ENCODE measurements around the gene CDHR3.

Gene CDHR3

DNA sequence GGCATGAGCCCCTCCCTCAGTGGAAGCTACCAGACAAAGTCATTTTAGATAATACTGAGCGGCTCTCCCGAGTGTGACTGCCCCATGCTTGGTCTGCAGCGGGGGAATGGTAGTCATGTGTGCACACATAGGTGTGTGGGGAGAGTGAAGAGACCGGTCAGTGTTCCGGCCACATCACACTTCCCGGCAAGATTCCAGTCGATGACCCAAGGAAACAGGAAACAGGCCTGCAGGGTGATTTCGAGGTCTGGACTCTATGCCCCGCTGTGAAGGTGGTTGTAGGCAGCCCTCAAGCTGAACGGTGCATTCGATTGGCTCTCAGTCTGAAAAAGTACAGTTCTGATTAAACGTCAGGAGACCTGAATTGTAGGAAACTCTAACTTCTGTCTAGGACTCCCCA lies 75.9 kb downstream of the CDHR3 start:
- Histone ChIP-seq H3F3A (ENCODE audit: insufficient read depth) (0 out of 2 replicates have a peak, but pooled peaks cover 5% of the 10 kb centered on the region), H3K79me2 (ENCODE audit: insufficient read depth, low read length) (no peaks in the 10 kb centered on the region), H3K9ac (ENCODE audit: low read length) (no peak overlapping the region), H3K27ac (ENCODE audit: low read depth, low read length) (no peak overlapping the region), H4K20me1 (ENCODE audit: low read depth, low read length) (no peaks in the 10 kb centered on the region), H3K27me3 (ENCODE audit: low read length) (no peaks in the 10 kb centered on the region), H3K4me2 (ENCODE audit: low read depth, low read length, poor library complexity, severe bottlenecking) (no peak overlapping the region), H2AFZ (ENCODE audit: low read depth, low read length, severe bottlenecking) (no peak overlapping the region), H3K9me2 (replicated peaks; ENCODE audit: insufficient read depth, low read length) (no peaks in the 10 kb centered on the region), H3K9me3 (ENCODE audit: insufficient read depth, low read length) (no peaks in the 10 kb centered on the region), H3K36me3 (ENCODE audit: low read length) (no peaks in the 10 kb centered on the region), H3K4me3 (ENCODE audit: insufficient read depth, low read length, poor library complexity, severe bottlenecking) (no peak overlapping the region)
- no peak for TF ChIP-seq EZH2phosphoT487 (conservative IDR thresholded peaks at IDR 0.05; ENCODE audit: low read length)
- TF ChIP-seq, protein P1, sequence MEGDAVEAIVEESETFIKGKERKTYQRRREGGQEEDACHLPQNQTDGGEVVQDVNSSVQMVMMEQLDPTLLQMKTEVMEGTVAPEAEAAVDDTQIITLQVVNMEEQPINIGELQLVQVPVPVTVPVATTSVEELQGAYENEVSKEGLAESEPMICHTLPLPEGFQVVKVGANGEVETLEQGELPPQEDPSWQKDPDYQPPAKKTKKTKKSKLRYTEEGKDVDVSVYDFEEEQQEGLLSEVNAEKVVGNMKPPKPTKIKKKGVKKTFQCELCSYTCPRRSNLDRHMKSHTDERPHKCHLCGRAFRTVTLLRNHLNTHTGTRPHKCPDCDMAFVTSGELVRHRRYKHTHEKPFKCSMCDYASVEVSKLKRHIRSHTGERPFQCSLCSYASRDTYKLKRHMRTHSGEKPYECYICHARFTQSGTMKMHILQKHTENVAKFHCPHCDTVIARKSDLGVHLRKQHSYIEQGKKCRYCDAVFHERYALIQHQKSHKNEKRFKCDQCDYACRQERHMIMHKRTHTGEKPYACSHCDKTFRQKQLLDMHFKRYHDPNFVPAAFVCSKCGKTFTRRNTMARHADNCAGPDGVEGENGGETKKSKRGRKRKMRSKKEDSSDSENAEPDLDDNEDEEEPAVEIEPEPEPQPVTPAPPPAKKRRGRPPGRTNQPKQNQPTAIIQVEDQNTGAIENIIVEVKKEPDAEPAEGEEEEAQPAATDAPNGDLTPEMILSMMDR (IDR thresholded peaks at IDR 0.05; ENCODE audit: insufficient read depth, low read length, poor library complexity, severe bottlenecking) = no peak

- TF ChIP-seq, protein P1 (IDR thresholded peaks at IDR 0.05; ENCODE audit: insufficient read depth, low read length, poor library complexity, severe bottlenecking) = no peak
- no peak for TF ChIP-seq EZH2phosphoT487 (conservative IDR thresholded peaks at IDR 0.05; ENCODE audit: low read length)
- Histone ChIP-seq H3K4me3 (ENCODE audit: insufficient read depth, low read length, poor library complexity, severe bottlenecking) (no peak overlapping the region), H3K9ac (ENCODE audit: low read length) (no peak overlapping the region), H3K27me3 (ENCODE audit: low read length) (no peaks in the 10 kb centered on the region), H3K27ac (ENCODE audit: low read depth, low read length) (no peak overlapping the region), H3K36me3 (ENCODE audit: low read length) (no peaks in the 10 kb centered on the region), H3K9me2 (replicated peaks; ENCODE audit: insufficient read depth, low read length) (no peaks in the 10 kb centered on the region), H3F3A (ENCODE audit: insufficient read depth) (0 out of 2 replicates have a peak, but pooled peaks cover 5% of the 10 kb centered on the region), H3K4me2 (ENCODE audit: low read depth, low read length, poor library complexity, severe bottlenecking) (no peak overlapping the region), H3K9me3 (ENCODE audit: insufficient read depth, low read length) (no peaks in the 10 kb centered on the region), H2AFZ (ENCODE audit: low read depth, low read length, severe bottlenecking) (no peak overlapping the region), H3K79me2 (ENCODE audit: insufficient read depth, low read length) (no peaks in the 10 kb centered on the region), H4K20me1 (ENCODE audit: low read depth, low read length) (no peaks in the 10 kb centered on the region)
Observed at GRCh38 chr7:106039486-106040060, 76.5 kb downstream of the CDHR3 start.

GRCh38 chr7:106041140-106041717 lies 78.2 kb downstream of the CDHR3 start:
- Histone ChIP-seq H4K20me1 (ENCODE audit: low read depth, low read length) (no peaks in the 10 kb centered on the region), H3K9me3 (ENCODE audit: insufficient read depth, low read length) (no peaks in the 10 kb centered on the region), H3K27ac (ENCODE audit: low read depth, low read length) (no peak overlapping the region), H3K27me3 (ENCODE audit: low read length) (no peaks in the 10 kb centered on the region), H3K9me2 (replicated peaks; ENCODE audit: insufficient read depth, low read length) (no peaks in the 10 kb centered on the region), H3K36me3 (ENCODE audit: low read length) (no peaks in the 10 kb centered on the region), H3F3A (ENCODE audit: insufficient read depth) (0 out of 2 replicates have a peak, but pooled peaks cover 5% of the 10 kb centered on the region), H3K9ac (ENCODE audit: low read length) (no peak overlapping the region), H3K79me2 (ENCODE audit: insufficient read depth, low read length) (no peaks in the 10 kb centered on the region), H2AFZ (ENCODE audit: low read depth, low read length, severe bottlenecking) (no peak overlapping the region), H3K4me2 (ENCODE audit: low read depth, low read length, poor library complexity, severe bottlenecking) (no peak overlapping the region), H3K4me3 (ENCODE audit: insufficient read depth, low read length, poor library complexity, severe bottlenecking) (no peak overlapping the region)
- TF ChIP-seq, protein P1 (IDR thresholded peaks at IDR 0.05; ENCODE audit: insufficient read depth, low read length, poor library complexity, severe bottlenecking) = peak; percentile 90
- no peak for TF ChIP-seq EZH2phosphoT487 (conservative IDR thresholded peaks at IDR 0.05; ENCODE audit: low read length)

All from SU-DHL-6 (cell line).